ENCODE measurements around the gene PTH2R.

The PTH2R gene

GRCh38 chr2:208406474-208407451 lies at the start of gene PTH2R:
PTH2R (plus strand) TSS chr2:208406792; CDS start chr2:208407044, 252 bp downstream.
- no peak for DNase-seq (ENCODE audit: low spot score)
- no peak for TF ChIP-seq CTCF (IDR thresholded peaks at IDR 0.05; ENCODE audit: extremely low read depth, missing control alignments)

GRCh38 chr2:208356846-208357574 lies 49.6 kb upstream of the PTH2R start:
- TF ChIP-seq CTCF (IDR thresholded peaks at IDR 0.05; ENCODE audit: extremely low read depth, missing control alignments) = no peak
- DNase-seq (ENCODE audit: low spot score) = no peak

- no peak for DNase-seq (ENCODE audit: low spot score)
These were observed 47.6 kb upstream of the PTH2R start for GRCh38 chr2:208358758-208359631.

GRCh38 chr2:208359632-208359986 lies 47.0 kb upstream of the PTH2R start:
- no peak for DNase-seq (ENCODE audit: low spot score)
- no peak for TF ChIP-seq CTCF (IDR thresholded peaks at IDR 0.05; ENCODE audit: extremely low read depth, missing control alignments)

More at GRCh38 chr2:208358758-208359631, 47.6 kb upstream of the PTH2R start:
- no peak for TF ChIP-seq CTCF (IDR thresholded peaks at IDR 0.05; ENCODE audit: extremely low read depth, missing control alignments)

- no peak for TF ChIP-seq CTCF (IDR thresholded peaks at IDR 0.05; ENCODE audit: extremely low read depth, missing control alignments)
- no peak for DNase-seq (ENCODE audit: low spot score)
These were observed 46.1 kb upstream of the PTH2R start for GRCh38 chr2:208360259-208361076.

GRCh38 chr2:208361077-208361441 lies 45.5 kb upstream of the PTH2R start:
- no peak for TF ChIP-seq CTCF (IDR thresholded peaks at IDR 0.05; ENCODE audit: extremely low read depth, missing control alignments)
- no peak for DNase-seq (ENCODE audit: low spot score)
